Muscle of back (tissue), 11 donors: Measurements from ENCODE around the gene EGFL7. TPM values are rescaled to one million over a fixed set of nuclear protein-coding genes. Genes with fewer than 3 reads are reported as not detected.
"Not testable (repeated sequence)": the region's sequence is repeated elsewhere in the genome, so short reads cannot be mapped to it uniquely, and the experiment has no call there.

ENCODE experiments used
- DNase-seq, 3 donors: peaks; one replicate each; pipeline versions ENCODE4 v3.0.0 to v3.0.0-alpha.2; 2013
- polyA plus RNA-seq, 10 donors: library from polyadenylated mRNA; unstranded; fragments of 120-200 nt; gene quantifications; one replicate each; pipeline ENCODE4 v1.2.1, GENCODE V29; 2013; ENCODE audit not compliant: insufficient read length in 10 of 10

The EGFL7 gene
- polyA plus RNA-seq, 10 donors, result 45.3 to 73.9 (median 55.6) TPM

- no peak for DNase-seq
Observed at GRCh38 chr9:136697146-136697820, 34.6 kb downstream of the EGFL7 start.

- DNase-seq, result no peak
Observed at GRCh38 chr9:136697821-136698526, 35.3 kb downstream of the EGFL7 start.

DNA sequence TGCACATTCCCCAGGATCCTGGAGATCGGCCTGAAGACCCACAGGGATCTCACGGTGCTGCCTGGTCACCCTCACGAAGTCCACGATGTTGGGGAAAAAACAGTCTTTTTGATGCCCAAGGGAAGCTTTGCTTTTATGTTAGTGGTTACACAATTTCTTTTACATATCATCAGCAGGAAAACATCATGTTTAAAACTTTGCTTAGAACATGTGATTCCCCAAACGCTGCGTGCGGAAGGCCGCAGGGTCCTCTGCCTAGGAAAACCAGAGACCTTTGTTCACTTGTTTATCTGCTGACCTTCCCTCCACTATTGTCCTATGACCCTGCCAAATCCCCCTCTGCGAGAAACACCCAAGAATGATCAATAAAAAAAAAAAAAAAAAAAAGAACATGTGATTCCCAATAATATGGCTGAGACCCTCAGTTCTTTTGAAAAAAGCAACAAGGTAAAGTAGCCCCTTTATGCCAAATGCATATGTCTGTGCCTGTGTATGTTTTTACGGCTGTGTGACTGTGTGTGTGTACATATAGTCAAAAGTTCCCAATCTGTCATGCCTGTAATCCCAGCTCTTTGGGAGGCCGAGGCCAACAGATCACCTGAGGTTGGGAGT, 36.0 kb downstream of the EGFL7 start:
- DNase-seq, result no peak

DNA sequence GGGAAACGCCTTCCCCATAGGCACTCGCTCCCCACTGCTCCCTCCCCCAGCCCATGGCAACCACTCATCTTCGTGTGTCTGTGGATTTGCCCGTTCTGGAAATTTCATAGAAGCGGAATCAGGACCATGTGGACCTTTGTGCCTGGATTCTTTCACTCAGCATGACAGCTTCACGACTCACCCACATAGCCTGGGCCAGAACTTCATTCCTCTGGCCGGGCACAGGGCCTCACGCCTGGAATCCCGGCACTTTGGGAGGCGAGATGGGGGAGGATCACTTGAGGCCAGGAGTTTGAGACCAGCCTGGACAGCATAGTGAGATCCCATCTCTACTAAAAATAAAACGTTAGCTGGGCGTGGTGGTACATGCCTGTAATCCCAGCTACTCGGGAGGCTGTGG, 37.6 kb downstream of the EGFL7 start:
- DNase-seq, result no peak

DNA sequence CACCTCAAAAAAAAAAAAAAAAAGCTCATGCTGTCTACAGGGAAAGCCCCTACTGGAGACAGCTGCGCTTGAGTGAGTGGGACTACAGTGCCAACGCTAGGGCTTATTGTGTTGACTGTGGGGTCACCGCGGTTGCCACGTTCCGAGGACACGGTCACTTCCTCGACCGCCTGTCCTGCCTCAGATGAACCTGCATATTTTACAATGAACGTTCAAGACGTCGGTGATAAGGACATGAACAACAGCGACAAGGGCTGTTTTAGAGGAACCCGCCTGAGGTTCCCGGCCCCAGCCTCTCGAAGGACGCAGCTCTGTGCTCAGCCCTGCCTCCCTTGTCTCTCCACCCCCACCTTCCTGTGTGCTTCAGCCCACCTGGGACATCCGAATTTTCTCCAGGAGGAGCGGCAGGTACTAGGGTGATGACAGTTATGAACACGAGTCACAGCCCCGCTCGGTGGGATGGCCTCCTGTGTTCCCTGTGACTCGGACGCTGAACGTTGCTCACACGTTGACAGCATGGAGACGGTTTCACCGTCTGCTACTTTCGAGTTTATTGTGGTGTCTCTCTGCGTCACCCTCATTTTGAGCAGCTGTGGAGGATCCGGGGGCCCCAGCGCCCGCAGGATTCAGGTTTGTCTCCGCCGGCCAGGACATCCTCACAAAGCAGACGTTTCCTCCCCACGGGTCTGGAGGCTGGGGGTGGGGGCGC, 38.4 kb downstream of the EGFL7 start:
- peak in 1 of 3 donors; percentile 35 for DNase-seq

- DNase-seq, result no peak
Observed at GRCh38 chr9:136701668-136702053, 38.9 kb downstream of the EGFL7 start.

- DNase-seq, result no peak
Observed at GRCh38 chr9:136703276-136703860, 40.7 kb downstream of the EGFL7 start.

- not testable (repeated sequence) for DNase-seq
Observed at GRCh38 chr9:136704741-136705140, 42.0 kb downstream of the EGFL7 start.

- DNase-seq, result no peak
Observed at GRCh38 chr9:136705564-136705963, 42.8 kb downstream of the EGFL7 start.

GRCh38 chr9:136707011-136707410, 44.3 kb downstream of the EGFL7 start:
- DNase-seq, result no peak

DNA sequence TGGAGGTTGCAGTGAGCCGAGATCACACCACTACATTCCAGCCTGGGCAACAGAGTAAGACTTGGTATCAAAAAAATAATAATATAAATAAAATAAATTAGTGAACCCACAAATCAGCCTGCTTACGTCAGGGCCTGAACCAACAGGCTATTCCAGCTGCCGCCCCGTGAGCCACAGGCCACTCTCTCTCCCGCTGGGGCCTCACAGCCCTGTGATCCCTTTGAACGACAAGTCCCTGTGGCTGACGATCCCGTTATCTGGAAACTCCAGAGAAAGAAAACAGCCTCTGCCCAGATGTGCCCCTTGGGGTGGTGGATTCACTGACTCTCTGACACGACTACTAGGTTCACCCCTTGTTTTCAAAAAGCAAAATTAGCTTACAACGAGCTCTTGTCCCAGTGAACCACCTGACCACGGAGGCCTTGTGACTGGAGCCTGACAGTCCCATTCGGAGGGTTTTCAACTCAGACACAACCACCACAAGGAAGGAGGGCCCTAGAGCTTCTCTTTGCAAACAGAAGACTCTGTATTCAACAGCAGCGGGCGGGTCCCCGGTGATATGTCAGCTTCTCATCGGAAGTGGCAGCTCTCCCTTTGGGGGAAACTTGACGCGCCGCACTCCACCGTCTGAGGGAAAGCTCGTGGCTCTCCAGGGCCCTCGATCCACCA, 45.3 kb downstream of the EGFL7 start:
- DNase-seq, result no peak

GRCh38 chr9:136709454-136710109, 46.9 kb downstream of the EGFL7 start:
- no peak for DNase-seq

- no peak for DNase-seq
Observed at GRCh38 chr9:136710543-136710942, 47.8 kb downstream of the EGFL7 start.

GRCh38 chr9:136711219-136711648, 48.5 kb downstream of the EGFL7 start:
- DNase-seq, result peak in 1 of 3 donors; percentile 45

DNA sequence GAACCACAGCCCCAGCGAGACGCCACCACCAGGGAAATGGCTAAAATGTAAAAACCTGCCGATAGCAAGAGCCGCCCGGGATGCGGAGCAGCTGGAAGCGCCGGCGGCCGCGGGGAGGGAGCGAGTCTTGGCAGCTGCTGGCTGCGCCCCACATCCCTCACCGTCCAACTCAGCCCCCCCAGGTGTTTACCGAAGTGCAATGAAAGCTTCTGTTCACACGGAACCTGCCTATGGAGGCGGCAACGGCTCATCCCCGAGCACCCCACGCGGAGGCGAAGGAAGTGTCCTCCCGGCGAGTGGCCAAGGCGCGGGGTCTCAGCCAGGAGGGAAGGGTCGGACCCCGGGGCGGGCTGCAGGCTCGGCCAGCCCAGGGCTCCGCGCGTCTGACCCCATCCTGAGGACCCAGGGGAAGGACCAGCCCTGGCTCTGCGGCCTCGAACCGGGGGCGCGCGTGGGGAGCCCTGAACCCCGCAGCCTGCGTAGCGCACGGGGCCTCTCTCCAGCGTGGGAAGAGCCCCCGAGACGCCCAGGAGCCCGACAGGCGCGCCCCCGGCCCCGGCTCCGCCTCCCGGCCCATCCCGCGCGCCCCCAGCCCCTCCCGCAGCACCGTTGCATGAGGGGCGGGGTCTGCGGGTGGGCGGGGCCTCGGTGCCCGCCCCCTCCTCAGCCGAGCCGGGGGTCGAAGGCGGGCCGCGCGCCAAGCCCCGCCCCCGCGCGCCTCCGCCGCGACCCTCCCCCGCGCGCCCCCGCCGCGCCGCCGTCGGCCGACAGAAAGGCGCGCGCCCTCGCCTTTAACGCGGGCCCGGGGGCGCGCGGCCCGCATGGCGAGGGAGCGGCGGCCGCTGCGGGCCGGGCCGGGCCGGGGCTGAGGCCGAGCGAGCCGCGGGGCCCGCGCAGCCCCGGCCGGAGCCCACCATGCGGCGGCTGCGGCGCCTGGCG, 49.3 kb downstream of the EGFL7 start, which contains the start of gene DIPK1B:
Gene DIPK1B (plus strand): TSS at position 822 of the 939 bp plus-strand sequence. CDS start 94 bp downstream, at position 916.
- peak in 1 of 3 donors; percentile 80 for DNase-seq

GRCh38 chr9:136712690-136713544, 50.2 kb downstream of the EGFL7 start:
- no peak for DNase-seq

- peak in 1 of 3 donors; percentile 57 for DNase-seq
Observed at GRCh38 chr9:136713550-136713949, 50.8 kb downstream of the EGFL7 start.

GRCh38 chr9:136714096-136714892, 51.6 kb downstream of the EGFL7 start:
- DNase-seq, result no peak
